H1 (cell line): ENCODE measurements around the gene LRPAP1. TPM values are rescaled to one million over a fixed set of nuclear protein-coding genes. Genes with fewer than 3 reads are reported as not detected.

Experiments
- HDAC2 ChIP-seq, 2 experiments: fragments of 300-600 bp in 1 of 2; sonication (generic) in 1 of 2; IDR thresholded peaks; 2 replicates each; pipeline ENCODE4 v1.6.1; 2011 to 2012; ENCODE audit warnings: low read depth in 2 of 2, low read length in 2 of 2, mild to moderate bottlenecking in 2 of 2, moderate library complexity in 2 of 2, borderline replicate concordance in 1 of 2, inconsistent platforms in 1 of 2
- JUN ChIP-seq: IDR thresholded peaks from 2 replicates; pipeline ENCODE4 v1.6.1; 2011; ENCODE audit warnings: low read depth, mild to moderate bottlenecking, improper control_type of control experiment, low read length
- PHF8 ChIP-seq: fragments of 200-600 bp; sonication (generic); conservative IDR thresholded peaks from 2 replicates; pipeline ENCODE4 v1.7.1; 2012; ENCODE audit warnings: low read depth, mild to moderate bottlenecking, inconsistent platforms, low read length, moderate library complexity
- SAP30 ChIP-seq: fragments of 300-600 bp; sonication (generic); IDR thresholded peaks from 2 replicates; pipeline ENCODE4 v1.7.1; 2012; ENCODE audit warnings: low read length, moderate library complexity, mild to moderate bottlenecking, inconsistent platforms; ENCODE audit not compliant: insufficient read depth, insufficient replicate concordance
- polyA plus RNA-seq, 7 experiments: library from polyadenylated mRNA; depleted of rRNA in 3 of 7; stranded (reverse) in 5 of 7; unstranded in 2 of 7; fragments of >200 nt in 5 of 7; fragments of 200-250 nt in 2 of 7; gene quantifications; 1 replicate in 5 of 7; 2 replicates in 1 of 7; 4 replicates in 1 of 7; pipeline versions ENCODE4 v1.2.1 to v1.2.3, GENCODE V29; 2011 to 2013; ENCODE audit warnings: missing spikeins in 2 of 7, mixed read lengths in 2 of 7
- total RNA-seq: library from RNA; stranded (reverse); fragmentation: NEBNext Ultra II Directional; extraction: Animal tissue kit (Norgen Biotek cat#: 25700); gene quantifications from 2 replicates; pipeline ENCODE4 v1.2.1, GENCODE V29; 2021

The LRPAP1 gene
- total and polyA plus RNA-seq, 2 of the 8 experiments (the other 6 are each of a cell fraction or from before 2014, with no cell fraction given): 31.1 to 101 TPM

DNA sequence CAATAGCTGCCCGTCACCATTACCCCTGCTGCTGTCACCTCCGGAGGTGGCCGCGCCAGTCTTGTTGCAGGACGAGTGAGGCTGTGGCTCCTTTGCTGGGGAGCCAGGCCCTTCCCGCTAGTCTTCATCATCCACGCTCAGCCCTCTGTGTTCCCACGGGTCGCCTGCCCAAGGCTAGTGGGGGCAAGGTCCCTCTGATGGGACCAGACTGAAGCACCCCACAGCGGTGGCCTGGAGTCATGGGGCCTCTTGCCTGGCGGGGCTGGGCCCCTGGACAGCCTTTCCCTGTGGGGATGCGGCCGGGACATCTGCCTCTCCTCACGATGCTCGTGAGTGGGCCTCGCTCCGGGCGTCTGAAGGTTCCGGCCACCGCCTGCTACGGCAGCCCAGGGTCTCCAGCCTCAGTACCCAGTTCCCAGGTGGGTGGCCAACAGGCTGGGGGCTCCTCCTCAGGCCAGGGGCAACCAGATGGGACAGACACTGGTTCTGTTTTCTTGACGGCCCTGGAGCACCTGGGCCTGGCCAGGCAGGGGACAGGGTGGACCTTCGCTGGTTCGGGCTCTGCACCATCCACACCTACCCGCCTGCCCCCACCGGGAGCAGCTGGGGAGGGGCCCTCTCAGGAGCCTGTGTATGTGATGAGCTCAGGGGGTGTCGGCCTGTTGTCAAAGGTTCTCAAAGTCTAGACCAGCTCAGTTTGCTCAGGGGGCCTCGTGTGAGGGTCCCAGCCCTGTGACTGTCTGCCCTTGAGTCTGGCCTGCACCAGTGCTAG, 36.8 kb downstream of the LRPAP1 start (continued):
- TF ChIP-seq PHF8: no peak
- TF ChIP-seq JUN: no peak
- TF ChIP-seq HDAC2 (IDR thresholded peaks at IDR 0.05; ENCODE audit: borderline replicate concordance in 1 of 2, low read depth in 2 of 2, low read length in 2 of 2): no peak
- no peak for TF ChIP-seq SAP30
